ENCODE results near the gene FLT1. TPM values are rescaled to one million over a fixed set of nuclear protein-coding genes. Genes with fewer than 3 reads are reported as not detected.

Gene FLT1
- polyA plus RNA-seq, 12 donors, result 14.2 to 25.9 (median 16.6) TPM; not detected in 1

GRCh38 chr13:28322256-28322905 is 172.5 kb downstream of the FLT1 start:
- no peak for DNase-seq

GRCh38 chr13:28321756-28322155 is 173.2 kb downstream of the FLT1 start:
- DNase-seq, result no peak

DNA sequence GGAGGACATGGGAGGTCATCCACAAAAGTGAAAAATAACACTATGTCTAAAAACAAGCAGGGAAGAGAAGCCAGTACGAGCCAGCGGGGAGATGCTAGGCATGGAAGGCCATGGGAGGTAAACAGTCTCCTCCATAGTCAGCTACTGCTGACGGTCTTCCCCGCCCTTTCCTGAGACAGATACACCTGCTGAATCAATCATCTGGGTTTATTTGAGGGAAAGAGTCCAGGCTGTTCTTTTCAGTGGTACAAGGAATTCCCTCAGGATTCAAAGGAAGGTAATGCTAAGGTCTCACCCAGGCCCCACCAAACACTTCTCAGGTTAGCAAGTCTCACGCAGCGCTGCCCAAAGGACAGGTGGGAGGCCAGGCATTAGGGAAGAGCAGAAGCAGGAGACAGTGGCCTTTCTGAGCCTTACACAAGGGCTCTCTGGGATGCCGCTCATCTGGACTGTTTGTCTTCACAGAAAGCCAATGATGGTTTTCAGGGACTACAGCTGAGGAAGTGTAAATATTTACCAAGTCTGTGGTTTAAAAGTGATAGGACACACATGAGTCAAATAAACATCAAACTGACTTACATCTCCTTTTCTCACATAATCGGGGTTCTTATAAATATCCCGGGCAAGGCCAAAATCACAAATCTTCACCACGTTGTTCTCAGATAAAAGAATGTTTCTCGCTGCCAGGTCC is 173.9 kb downstream of the FLT1 start:
- no peak for DNase-seq

DNA sequence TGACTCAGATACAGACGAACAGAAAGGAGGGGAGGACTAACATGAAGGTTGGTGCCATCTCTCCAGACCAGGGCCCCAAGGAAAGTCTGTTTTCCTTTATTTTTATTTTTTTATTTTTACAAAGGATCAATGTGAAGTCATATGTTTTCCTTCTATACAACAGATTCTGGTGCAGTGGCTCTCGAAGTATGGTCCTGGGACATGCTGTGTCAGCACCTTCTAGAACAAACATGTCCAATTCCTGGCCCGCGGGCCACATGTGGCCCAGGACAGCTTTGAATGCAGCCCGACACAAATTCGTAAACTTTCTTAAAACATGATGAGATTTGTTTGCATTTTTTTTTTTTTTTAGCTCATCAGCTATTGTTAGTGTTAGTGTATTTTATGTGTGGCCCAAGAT is 174.7 kb downstream of the FLT1 start:
- no peak for DNase-seq

- DNase-seq, result no peak
These were observed 175.4 kb downstream of the FLT1 start for GRCh38 chr13:28319528-28319927.

DNA sequence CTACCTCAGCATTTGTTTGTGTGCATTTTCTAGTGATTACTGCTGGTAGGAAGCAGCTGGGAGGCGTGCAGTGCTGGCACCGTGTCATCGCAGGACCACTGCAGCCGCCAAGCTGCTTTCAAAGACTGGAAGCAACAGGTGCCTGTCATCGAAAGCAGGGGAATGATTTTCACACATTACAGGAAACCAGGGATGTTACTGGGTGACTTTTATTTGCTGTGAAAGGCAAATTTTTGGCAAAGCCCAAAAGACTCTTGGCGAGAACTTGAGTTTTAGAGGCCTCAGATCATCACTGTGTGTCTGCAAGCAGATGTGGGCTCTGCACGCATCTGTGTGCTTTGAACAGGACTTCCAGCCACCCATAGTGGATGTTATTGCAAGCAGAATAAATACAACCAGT is 176.4 kb downstream of the FLT1 start:
- peak; percentile 49 for DNase-seq

- DNase-seq, result no peak
These were observed 178.1 kb downstream of the FLT1 start for GRCh38 chr13:28316836-28317235.

- no peak for DNase-seq
These were observed 178.8 kb downstream of the FLT1 start for GRCh38 chr13:28316129-28316528.

GRCh38 chr13:28314879-28315278 is 180.0 kb downstream of the FLT1 start:
- DNase-seq, result no peak

DNA sequence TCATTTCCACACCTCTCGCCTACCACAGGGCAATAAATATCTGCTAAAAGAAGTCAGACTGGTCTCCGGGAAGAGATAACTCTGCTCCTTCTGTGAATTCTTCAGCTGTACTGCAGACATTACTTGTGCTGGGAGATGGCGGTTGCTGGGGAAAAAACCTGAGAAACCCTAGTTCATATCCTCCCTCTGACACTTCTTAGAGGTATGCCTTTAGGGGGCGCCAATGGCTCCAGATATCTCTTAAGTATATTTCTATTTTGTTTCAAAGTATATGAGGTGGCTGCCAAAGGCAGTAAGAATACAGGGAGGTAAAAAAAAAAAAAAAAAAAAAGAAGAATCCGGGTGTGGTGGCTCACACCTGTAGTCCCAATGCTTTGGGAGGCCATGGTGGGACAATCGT is 181.3 kb downstream of the FLT1 start:
- no peak for DNase-seq

- DNase-seq, result no peak
These were observed 188.6 kb downstream of the FLT1 start for GRCh38 chr13:28306325-28306724.

DNA sequence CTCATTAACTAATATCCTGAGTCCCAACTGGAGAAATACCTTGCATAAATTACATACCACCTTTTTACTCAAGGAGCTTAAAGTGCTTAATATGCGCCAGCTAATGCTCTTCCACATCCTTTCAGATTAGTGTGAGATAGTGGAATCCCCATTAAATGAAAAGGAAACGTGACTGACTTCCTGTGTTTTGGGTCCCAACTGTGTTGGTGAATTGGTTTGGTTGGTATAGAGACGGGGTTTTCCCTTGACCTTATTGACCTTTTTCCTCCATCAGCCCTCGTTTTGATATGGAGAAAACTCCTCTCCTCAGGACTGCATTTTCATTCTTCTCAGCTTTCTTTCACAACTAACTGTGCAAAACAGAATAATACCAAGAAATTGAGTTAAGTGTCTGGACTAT is 193.1 kb downstream of the FLT1 start:
- no peak for DNase-seq

- DNase-seq, result no peak
These were observed 195.0 kb downstream of the FLT1 start for GRCh38 chr13:28299916-28300315.

- no peak for DNase-seq
These were observed 197.6 kb downstream of the FLT1 start for GRCh38 chr13:28297341-28297740.

- DNase-seq, result no peak
These were observed 208.7 kb downstream of the FLT1 start for GRCh38 chr13:28286263-28286662.

DNA sequence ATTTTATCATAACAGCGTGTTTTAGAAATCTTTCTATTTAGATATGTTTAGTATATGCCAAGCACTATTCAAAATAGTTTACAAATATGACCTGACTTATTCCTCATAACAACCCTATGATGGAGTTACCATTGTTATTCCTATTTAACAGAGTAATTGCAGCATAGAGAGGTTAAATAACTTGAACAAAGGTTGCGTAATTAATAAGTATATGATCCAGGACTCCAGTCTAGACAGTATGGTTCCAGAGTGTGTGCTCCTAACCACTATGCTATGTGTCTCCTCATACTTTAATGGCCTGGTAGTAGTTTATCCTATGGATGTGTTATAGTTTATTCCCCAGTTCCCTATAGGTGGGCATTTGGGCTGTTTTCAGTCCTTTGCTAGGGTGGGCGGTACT is 211.3 kb downstream of the FLT1 start:
- no peak for DNase-seq

- DNase-seq, result no peak
These were observed 212.5 kb downstream of the FLT1 start for GRCh38 chr13:28282451-28282850.

DNA sequence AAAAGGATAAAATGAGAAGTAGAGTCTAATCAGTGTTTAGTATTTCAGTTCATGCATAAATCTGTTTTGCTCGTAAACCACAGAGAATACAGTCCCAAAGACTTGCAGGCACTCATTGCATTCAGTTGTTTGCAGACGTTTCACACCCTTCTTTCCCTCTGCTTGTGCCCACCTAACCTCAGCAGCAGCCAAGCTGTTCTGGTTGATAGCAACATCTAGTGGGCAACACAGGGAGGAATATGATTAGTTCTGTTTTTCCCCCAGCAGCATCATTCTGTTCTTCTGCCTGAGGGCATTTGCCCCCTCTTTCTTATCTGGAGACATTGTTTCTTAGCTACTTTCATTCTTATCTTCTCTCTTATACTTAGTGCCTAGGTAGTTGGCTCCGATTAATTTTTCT is 221.0 kb downstream of the FLT1 start:
- no peak for DNase-seq

DNA sequence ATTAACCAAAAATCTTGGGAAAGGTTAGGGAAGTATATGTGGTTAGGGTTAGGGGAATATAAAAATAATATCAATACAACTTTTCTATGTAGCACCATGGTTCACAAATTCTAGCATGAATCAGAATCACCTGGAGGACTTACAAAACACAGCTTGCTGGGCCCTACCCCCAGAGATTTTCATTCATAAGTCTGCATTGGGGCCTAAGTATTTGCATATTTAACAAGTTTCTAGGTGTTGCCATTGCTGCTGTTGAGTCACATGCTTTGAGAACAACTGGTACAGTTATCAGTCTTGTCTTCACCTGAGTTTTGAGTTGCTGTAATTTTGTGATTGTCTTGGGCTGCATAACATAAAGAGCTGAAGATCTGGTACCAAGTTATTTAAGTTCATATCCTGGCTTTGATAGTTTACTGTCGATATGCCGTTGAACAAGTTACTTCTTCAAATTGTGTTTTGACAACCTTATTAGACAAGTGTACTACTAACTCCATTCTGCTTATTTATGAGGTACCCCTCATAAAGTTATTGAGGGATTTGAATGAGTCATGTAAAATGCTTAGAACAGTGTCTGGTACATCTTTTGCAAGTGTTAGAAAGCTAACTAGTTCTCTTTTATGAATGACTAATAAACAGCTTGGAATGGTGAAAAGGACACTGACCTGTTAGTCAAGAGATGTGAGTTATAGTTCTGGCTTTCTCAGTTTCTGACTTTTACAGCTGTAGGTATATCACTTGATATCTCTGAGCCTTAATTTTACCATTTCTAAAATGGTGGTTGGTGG is 223.7 kb downstream of the FLT1 start:
- DNase-seq, result no peak

GRCh38 chr13:28268800-28269223 is 226.1 kb downstream of the FLT1 start:
- DNase-seq, result no peak

DNA sequence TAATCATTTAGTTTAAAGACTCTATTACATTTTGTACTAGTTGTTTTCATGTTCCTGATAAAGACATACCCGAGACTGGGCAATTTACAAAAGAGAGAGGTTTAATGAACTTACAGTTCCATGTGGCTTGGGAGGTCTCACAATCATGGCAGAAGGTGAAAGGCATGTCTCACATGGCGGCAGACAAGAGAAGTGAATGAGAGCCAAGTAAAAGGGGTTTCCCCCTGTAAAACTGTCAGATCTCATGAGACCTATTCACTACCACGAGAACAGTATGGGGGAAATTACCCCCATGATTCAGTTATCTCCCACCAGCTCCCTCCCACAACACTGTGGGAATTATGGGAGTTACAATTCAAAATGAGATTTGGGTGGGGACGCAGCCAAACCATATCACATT is 227.4 kb downstream of the FLT1 start:
- no peak for DNase-seq

- DNase-seq, result no peak
These were observed 236.5 kb downstream of the FLT1 start for GRCh38 chr13:28258417-28258816.

GRCh38 chr13:28257305-28257704 is 237.6 kb downstream of the FLT1 start:
- no peak for DNase-seq

Measured in muscle of arm (tissue), 12 donors.